Anterior cingulate cortex (tissue), 58 donors: ENCODE data around the gene CRY1.

Source experiments
- DNase-seq, 58 donors: peaks; one replicate each; lab custom pipeline; 2025; lab: John Stamatoyannopoulos, UW

The CRY1 gene

DNA sequence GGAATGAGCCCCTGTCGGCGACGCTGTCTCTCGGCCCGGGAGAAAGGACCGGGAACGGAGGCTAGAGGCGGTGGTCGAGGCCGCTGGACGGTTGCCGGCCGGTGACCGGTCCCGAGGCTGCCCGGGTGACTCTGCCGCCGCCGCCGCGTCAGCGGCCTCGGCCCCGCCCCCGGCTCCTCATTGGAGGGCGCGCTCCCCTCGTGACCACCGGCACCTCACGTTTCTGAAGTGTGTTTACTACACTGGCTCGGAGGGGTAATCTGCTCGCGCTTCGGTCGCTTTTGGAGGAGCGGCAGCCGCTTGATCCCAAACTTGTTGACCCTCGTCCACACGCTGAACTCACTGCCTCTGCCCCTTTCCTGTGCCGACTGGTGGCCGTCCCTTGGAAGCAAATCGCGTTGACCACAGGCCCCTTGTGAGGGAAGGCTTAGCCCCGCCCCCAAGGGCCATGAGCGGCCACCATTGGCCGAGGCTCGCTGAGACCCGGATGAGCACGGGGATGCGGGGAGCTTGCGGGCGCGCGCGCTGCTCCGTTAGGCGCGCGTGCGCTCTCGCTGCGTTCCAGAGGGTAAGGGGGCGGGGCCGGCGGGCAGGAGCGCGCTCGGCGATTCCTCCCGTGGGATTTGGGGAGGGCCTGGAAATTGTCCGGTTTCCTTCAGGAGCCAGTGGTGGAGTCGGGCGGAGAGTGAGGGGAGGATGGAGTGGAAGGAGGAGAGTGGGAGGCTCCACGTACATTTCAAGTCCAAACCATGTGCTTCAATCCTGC lies at the start of gene CRY1:
Gene CRY1, minus strand, starts transcription at position 133 of the 766 bp plus-strand sequence. CDS start 588 bp downstream, outside the sequence.
- DNase-seq, result peak; percentile 32 to 100 (median 96)

DNA sequence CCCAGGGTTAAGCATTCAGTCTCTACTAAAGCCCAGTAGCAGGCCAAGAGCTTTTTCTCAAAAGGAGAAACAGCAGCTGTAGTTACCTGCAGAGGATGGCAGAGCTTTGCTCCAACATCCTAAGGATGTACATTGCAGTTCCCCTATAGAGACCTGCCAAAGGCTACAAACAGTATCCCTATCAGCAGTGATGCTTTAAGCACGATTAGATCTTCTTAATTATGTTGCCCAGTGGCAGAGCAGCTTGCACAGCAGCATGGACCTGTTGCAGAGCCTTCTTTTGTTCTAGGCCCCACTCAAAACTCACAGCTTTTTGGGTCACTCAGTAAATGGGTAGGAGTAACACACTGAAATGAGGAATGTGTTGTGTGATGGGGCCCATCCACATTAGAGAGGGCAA lies 46.4 kb upstream of the CRY1 start:
- DNase-seq, result no peak

DNA sequence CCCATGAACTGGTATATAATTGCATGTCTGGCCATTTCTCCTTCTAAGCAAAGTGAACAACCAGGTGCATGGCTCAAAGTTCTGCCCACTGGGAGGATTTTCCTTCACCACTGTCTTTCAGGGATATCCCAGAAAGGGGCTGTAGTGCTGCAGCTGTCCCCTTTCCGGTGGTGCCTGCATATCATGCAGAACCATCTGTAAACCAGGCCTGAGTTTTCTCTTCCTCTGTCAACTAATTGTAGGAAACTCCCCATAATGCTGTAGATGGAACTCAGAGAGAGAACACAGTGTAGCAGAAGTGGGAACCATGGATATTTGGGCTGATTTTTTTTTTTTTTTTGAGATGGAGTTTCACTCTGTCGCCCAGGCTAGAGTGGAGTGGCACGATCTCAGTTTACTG lies 45.6 kb upstream of the CRY1 start:
- no peak for DNase-seq

DNA sequence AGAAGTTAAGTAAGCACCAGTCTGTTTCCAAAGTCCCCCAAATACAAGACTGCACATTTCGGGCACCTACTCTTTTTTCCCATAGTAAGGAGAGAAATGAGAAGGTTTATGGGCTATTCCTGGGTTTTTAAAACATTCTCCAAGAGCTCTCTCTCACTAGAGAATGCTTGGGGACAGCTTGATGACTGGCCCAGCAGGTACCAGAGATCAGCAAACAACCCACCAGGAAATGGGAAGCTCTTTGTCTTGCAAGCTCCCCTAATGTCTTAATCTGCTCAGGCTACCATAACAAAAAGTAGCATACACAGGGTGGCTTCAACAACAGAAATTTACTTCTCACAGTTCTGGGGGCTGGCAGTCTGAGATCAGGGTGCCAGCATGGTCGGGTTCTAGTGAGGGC lies 41.8 kb upstream of the CRY1 start:
- DNase-seq, result no peak

DNA sequence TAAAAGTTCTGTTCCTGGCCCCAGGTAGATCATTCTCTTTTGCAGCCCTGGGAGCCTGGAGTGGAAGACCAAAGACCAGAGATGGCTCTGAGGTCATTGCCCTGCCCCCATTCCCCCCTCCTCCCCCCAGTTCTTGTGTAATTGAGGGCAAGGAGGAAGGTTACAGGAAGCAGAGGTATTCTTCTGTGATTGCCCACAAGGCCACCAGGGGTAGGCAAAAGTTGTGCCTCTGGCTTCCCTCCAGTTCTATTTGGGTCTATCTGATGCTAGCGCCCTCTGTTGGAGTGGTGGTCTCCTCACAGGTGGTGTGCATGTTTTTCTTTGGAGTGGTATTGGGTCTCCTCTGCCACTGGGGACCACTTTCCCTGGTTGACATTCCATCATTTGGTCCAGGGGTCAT lies 41.2 kb upstream of the CRY1 start:
- DNase-seq, result no peak

DNA sequence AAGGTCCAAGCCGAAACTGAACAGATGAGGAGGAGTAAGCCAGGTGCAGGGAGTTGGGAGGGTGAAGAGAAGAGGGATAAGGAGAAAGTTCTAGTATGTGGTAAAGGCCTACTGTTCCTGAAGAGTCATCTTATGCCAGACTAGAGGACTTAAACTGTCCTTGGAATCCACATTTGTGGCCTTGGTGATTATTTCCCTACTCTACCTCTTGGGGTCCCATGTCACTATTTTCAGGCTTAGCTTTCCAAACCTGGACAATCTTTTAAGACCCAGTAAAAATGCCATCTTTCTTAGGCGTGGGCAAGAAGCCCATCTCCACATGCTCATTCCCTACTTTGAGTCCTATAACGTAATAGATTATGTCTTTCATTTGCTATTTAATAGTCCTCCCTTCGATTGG lies 40.1 kb upstream of the CRY1 start:
- DNase-seq, result no peak

DNA sequence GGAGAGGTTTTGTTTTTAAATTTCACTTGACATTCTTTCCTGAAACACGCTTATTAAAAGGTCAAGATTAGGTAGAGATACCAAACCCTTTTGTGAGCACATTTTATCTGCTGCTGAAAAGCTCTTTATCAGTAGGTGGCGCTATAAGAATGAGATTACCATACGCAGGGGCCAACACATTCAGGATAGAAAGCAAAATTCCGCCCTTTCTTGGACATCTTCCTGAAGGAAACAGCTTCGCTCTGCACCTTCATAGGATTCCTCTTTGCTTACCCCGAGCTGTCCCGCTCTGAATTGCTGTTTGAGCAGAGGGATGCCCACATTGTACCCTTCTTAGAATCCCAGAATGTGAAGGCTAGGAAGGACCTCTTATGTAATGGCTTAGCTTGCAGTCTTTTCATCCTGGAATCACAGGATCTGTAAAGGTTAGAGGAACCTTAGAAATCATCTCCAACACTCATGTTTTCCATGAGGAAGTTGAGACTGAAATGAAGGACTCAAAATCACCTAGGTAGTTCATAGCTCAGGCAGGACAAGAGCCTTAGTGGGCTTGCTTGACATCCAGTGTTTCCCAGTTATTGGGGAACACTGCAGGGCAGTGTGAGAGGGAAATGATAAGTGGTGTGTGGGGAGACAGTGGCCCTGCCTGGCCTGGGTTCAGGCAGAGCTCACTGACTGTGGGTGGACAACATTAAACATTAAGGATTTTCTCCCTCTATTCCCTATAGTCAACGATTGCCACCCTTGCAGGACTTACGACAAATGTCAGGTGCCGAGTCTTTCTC lies 38.7 kb upstream of the CRY1 start:
- peak in 16 of 58 donors; percentile 0 to 45 (median 4) for DNase-seq

DNA sequence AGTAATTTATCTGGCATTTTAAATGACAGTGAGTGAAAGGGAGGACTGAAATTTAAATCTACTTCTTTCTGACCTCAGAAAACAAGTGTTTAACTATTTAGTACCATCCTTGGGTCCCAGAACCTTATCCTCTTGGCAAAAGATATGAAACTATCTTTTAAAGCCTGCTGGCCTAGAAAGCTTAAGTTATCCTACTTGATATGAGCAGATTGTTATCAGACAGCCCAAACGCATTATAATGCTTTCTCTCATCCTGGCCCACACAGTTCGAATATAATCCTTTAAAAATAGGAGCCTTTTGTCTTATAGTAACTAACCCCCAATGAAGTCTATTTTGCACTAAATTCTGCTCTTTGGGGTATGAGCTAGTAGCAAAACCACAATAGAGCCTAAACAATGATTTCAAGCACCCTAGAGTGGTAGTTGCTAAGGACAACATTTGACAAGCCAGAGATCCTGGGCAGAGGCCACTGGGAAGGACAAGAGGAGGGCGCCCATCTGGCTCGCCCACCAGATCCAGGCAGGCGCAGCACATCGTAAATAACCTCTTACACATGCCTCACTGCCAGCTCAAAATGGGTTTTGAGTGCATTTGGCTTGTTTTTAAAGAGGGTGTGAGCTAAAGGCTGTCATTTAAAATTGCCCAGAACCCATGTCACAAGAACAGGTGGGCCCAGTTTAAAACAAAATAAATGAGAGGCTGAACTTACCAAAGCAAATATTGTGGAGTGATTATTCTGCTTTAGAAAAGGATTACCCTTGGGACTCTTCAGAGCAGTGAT lies 37.7 kb upstream of the CRY1 start:
- no peak for DNase-seq

DNA sequence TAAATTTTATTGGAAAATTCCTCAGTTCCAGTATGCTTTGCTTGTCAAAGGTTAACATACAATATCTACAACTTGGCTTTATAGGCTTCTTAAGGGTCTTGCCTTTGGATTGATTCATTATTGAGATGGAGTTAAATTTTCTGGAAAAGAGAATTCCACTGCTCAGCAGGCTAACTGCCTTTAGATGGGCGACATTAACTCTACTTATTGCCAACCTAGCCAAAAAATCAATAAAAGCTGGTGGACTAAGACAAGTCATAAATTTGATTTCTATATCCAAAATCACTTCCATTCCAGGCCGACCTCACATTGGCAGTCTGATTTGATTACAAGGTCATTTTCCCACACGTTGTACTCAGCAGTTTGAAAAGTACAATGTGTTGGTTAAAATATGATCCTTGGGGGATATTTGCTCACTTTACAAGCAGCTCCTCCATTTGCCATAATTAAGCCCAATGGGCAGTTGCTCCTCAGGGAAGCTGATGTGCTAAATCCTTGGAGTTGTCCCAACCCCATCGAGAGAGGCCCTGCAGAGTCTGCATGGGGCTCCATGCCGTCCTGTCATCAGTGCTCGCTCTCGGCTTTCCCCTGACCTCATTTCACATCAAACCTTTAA lies 36.1 kb upstream of the CRY1 start:
- DNase-seq, result no peak

DNA sequence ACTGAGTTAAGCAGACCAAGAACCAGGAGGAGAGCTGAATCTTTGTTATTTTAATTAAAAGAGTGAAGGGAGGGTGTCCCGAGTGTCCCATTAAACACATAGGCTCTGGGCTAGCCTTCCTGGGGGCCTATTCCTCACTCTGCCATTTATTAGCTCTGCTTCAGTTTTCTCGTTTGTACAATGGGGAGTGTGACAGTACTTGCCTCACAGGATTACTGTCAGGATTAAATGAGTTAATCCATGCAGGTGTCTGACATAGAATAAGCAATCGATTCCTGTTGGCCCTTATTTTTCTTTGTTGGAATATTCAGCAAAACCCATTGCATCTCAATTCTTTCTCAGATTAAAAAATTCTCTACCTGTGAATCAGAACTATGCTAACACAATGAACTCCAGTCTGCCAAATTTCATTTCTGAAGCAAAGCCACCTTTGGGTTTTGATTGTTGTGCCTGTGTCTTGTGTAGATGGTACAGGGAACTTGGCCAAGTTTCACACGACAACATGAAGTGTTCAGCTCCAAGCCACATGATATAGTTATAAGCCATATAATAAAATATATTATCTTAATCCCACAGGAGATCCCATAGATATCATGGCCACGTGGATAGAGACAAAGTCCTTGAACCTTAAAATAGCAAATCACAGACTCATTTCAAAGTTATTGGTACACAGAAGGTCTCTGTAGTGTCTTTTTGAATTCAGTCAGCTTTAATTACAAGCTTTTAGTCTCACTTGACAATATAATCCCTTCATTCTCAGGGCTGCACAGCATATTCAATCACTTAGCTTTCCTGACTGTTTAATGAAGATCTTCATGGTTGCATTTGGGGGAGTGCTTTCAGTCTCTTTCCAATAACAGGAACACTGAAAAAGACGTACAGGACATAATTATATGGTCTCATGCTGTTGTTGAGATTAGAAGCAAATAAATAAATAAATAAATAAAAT lies 34.4 kb upstream of the CRY1 start:
- no peak for DNase-seq

DNA sequence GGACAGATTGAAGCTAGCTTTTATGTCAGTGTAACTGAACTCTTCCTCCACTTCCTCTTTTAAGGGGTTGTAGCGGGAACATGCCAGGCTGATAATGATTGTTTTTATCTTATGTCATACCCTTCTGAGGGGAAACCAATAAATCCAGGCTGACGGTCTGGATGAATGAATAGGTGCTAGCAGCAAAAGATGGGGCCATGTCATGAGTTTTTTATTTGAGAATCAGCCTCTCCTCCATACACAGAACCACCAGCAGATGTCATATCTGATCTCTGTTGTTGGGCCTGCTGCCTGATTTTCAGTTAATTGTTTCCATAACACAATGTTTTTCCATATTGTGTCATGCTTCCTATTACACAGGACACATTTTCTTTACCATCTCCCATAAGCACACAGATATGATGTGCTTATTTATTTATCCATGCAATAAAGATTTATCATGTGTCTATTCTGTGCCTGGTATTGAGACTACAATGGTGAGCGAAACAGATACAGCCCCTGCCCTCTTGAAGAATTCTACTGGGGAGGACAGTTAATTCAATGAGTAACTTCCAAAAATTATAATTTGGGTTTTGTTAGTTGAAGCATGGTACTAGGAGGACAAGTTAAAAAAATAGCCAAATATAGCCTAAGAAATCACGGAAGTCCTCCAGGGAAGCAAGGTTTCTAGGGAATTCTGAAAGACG lies 33.6 kb upstream of the CRY1 start:
- no peak for DNase-seq

DNA sequence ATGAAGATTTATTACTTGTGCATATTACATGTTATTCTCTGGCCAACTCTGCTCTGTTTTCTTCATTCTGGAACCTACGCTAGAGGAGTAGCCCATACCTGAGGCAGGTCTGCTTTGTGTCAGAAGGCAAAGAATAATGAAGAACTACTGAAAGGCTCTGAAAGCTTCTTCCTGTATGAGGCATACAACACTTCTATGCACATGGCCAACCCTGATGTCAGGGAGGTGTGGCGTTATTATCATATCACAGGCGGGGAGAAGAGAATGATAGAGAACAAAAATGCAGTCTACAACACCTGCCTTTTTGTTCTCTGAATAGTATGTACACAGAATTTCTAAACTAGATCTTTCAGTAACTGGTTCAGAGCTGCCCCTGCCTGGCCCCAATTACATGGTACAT lies 32.5 kb upstream of the CRY1 start:
- no peak for DNase-seq

DNA sequence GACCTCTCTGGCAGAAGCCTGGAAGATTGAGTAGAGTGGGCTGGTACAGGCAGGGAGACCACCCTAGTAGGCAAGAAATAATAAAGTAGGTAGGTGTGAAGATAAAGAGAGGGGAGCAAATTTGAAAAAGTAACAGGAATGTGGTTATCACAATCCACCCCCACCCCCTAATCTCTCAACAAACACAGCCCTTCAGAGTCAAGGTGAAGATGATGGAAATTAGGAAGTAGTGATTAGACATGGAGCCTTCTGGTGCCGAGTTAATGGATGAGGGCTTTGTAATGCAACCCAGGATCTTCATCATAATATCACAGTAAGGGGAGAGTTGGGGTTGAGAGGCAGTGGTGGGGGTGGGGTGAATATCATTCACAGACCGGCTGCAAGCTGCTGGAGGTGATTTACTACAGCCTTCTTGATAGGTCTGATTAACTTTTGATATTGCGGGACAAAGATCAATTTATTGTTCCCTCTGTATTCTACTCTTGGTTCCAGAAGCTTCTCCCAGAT lies 29.2 kb upstream of the CRY1 start:
- no peak for DNase-seq

DNA sequence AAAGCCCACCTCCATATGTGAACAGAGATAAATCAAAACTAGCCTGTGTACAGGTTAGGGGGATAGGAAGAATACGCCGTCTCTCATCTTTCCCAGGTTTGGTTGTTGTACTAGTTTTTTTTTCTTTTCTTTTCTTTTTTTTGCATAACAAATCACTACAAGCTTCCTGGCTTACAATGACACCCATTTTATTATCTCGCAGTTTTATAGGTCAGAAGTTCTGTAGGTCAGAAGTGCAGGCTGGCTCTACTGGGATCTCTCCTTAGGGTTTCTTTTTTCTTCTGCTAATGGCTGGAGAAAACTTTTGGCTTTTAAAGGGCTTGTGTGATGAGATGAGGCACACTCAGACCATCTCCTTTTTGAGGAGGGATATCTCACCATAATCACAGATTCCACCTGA lies 25.7 kb upstream of the CRY1 start:
- no peak for DNase-seq

DNA sequence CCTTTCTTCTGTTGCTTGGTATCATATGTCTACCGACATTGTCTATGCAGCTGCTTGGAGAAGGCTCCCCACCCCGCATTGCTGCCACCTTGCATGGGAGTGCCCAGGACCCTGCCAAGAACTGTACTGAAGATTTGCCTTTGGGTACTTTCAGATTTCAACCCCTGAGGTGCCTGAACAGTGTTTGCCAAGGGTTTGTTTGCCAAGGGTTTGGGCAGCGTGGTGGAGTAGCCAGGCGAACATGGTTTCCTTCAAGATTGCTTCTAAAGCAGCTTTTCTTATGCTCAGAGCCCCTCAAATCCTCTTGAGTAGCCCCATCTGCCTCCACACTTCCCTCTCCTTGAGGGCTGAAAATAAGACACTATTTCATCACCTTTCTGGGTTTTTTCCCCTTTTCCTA lies 25.3 kb upstream of the CRY1 start:
- DNase-seq, result no peak

DNA sequence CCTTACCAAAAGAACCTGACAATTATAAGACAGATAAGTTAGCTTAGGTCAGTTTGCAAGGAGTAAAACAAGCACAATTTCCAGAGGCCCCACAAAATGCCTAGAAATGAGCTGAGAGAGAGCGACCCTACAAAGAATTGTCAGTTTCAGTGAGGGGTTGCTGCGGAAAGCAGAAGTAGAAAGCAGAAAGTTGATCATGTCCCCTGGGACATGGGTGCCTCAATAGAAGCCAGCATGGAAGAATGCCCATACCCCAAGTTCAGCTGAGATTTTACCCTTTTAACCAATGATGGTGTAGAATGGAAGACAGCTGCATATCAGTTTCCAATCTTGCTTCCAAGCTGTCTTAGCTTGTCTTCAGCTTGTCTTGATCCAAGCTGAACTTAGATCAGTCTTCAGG lies 21.8 kb upstream of the CRY1 start:
- DNase-seq, result no peak

DNA sequence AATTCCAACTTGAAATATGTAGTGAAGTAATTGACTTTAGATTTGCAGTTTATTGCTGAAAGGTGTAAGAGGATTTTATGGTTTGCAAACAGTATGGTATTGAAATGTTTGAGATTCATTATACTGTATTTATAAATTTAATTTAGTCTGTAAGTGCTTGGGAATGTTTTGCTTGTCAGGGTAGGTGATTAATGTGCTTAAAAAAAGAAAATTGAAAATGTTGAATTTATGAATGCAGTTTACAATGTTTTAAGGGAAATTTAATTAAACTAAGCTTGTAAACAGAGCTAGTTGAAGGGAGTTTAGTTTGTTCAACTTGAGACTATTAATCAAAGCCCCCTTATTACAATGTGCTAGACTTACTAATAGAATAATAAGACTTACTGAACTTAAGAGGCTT lies 18.0 kb upstream of the CRY1 start:
- DNase-seq, result no peak
